HepG2 (cell line): Measurements from ENCODE around the gene LRRC45. TPM values are rescaled to one million over a fixed set of nuclear protein-coding genes. Genes with fewer than 3 reads are reported as not detected.

ENCODE experiments used
- ADNP ChIP-seq: sonication (generic); formaldehyde crosslinking; IDR thresholded peaks from 2 replicates; pipeline ENCODE4 v1.4.0; 2020; ENCODE audit warnings: missing genetic modification reagents
- AKAP8 ChIP-seq: sonication (generic); formaldehyde crosslinking; IDR thresholded peaks from 2 replicates; pipeline ENCODE4 v1.5.1; 2020; ENCODE audit warnings: mild to moderate bottlenecking, missing genetic modification reagents
- CENPT ChIP-seq: sonication (generic); formaldehyde crosslinking; IDR thresholded peaks from 2 replicates; pipeline ENCODE4 v1.8.0; 2022; ENCODE audit warnings: low read depth, mild to moderate bottlenecking, moderate library complexity, missing genetic modification reagents
- CREB1 ChIP-seq, 2 experiments: fragments of 450-650 bp in 1 of 2; IDR thresholded peaks; 2 replicates each; pipeline ENCODE4 v1.6.1; 2016 to 2017; ENCODE audit warnings: control low read depth in 1 of 2, mild to moderate bottlenecking in 1 of 2, missing compliant biosample characterization in 1 of 2, missing genetic modification characterization in 1 of 2
- HES4 ChIP-seq: sonication (generic); formaldehyde crosslinking; IDR thresholded peaks from 2 replicates; pipeline ENCODE4 v1.9.0; 2021; ENCODE audit warnings: mild to moderate bottlenecking, missing genetic modification reagents, borderline replicate concordance
- HNRNPL ChIP-seq: fragments of 200-400 bp; formaldehyde crosslinking; IDR thresholded peaks from 2 replicates; pipeline ENCODE4 v1.6.1; 2017; ENCODE audit warnings: mild to moderate bottlenecking, low read depth, low read length
- HNRNPLL ChIP-seq: fragments of 200-400 bp; formaldehyde crosslinking; IDR thresholded peaks from 2 replicates; pipeline ENCODE4 v1.6.1; 2017; ENCODE audit warnings: mild to moderate bottlenecking, low read depth, low read length; ENCODE audit not compliant: poor library complexity, severe bottlenecking
- HOXA5 ChIP-seq: sonication (generic); formaldehyde crosslinking; IDR thresholded peaks from 2 replicates; pipeline ENCODE4 v1.4.0; 2020; ENCODE audit warnings: missing genetic modification reagents
- RAD51 ChIP-seq: fragments of 450-650 bp; IDR thresholded peaks from 2 replicates; pipeline ENCODE4 v1.6.1; 2016; ENCODE audit warnings: borderline replicate concordance
- RBFOX2 ChIP-seq: fragments of 200-400 bp; formaldehyde crosslinking; IDR thresholded peaks from 2 replicates; pipeline ENCODE4 v1.6.1; 2017; ENCODE audit warnings: low read depth, mild to moderate bottlenecking, low read length
- TCF12 ChIP-seq, 2 experiments: fragments of 450-650 bp in 1 of 2; sonication (generic) in 1 of 2; formaldehyde crosslinking in 1 of 2; IDR thresholded peaks; 2 replicates each; pipeline versions ENCODE4 v1.6.1 to v1.8.0; 2017 to 2022; ENCODE audit warnings: antibody characterized with exemption in 1 of 2, mild to moderate bottlenecking in 1 of 2, missing genetic modification reagents in 1 of 2, moderate library complexity in 1 of 2
- ZBTB3 ChIP-seq: sonication (generic); formaldehyde crosslinking; IDR thresholded peaks from 2 replicates; pipeline ENCODE4 v1.4.0; 2020; ENCODE audit warnings: low read depth, mild to moderate bottlenecking, moderate library complexity, missing genetic modification reagents, borderline replicate concordance
- ZBTB7B ChIP-seq: sonication (generic); formaldehyde crosslinking; IDR thresholded peaks from 2 replicates; pipeline ENCODE4 v1.4.0; 2020; ENCODE audit warnings: missing genetic modification reagents
- ZFP36 ChIP-seq: fragments of 150-350 bp; IDR thresholded peaks from 2 replicates; pipeline ENCODE4 v1.6.1; 2018; ENCODE audit warnings: borderline replicate concordance, low read length, low read depth; ENCODE audit not compliant: partially characterized antibody
- ZNF12 ChIP-seq: sonication (generic); formaldehyde crosslinking; IDR thresholded peaks from 2 replicates; pipeline ENCODE4 v1.5.0; 2020; ENCODE audit warnings: missing genetic modification reagents
- ZNF205 ChIP-seq: IDR thresholded peaks from 2 replicates; pipeline ENCODE4 v1.6.1; 2018; ENCODE audit warnings: missing biosample characterization, missing genetic modification reagents
- ZNF337 ChIP-seq: sonication (generic); formaldehyde crosslinking; IDR thresholded peaks from 2 replicates; pipeline ENCODE4 v1.5.1; 2020; ENCODE audit warnings: missing genetic modification reagents, low read depth, mild to moderate bottlenecking, borderline replicate concordance
- ZNF546 ChIP-seq: sonication (generic); formaldehyde crosslinking; conservative IDR thresholded peaks from 2 replicates; pipeline ENCODE4 v1.8.1; 2023; ENCODE audit warnings: mild to moderate bottlenecking, missing genetic modification reagents
- ZNF552 ChIP-seq: sonication (generic); formaldehyde crosslinking; IDR thresholded peaks from 2 replicates; pipeline ENCODE4 v1.9.0; 2022; ENCODE audit warnings: missing genetic modification reagents, mild to moderate bottlenecking, borderline replicate concordance
- polyA plus RNA-seq, 8 experiments: library from polyadenylated mRNA; depleted of rRNA in 3 of 8; stranded (reverse) in 7 of 8; unstranded in 1 of 8; fragments of >200 nt; fragmentation: Illumina TruSeq in 4 of 8; extraction: Trizol in 4 of 8; gene quantifications; 2 replicates each; pipeline versions ENCODE4 v1.2.1 to v1.2.3, GENCODE V29; 2011 to 2016; ENCODE audit warnings: low read depth in 4 of 8, missing spikeins in 1 of 8, mixed read lengths in 1 of 8; ENCODE audit not compliant: insufficient read depth in 1 of 8
- total RNA-seq, 5 experiments: library from RNA; depleted of rRNA; stranded (reverse); fragments of >200 nt; fragmentation: Illumina TruSeq; extraction: Trizol; gene quantifications; 2 replicates each; pipeline ENCODE4 v1.2.3, GENCODE V29; 2016; ENCODE audit warnings: low read depth in 1 of 5
- TF ChIP-seq, protein P1 (sequence below): sonication (generic); formaldehyde crosslinking; IDR thresholded peaks from 2 replicates; pipeline ENCODE4 v1.8.0; 2022; ENCODE audit warnings: missing genetic modification reagents, mild to moderate bottlenecking, moderate library complexity, borderline replicate concordance
- TF ChIP-seq, protein P2 (sequence below): sonication (generic); formaldehyde crosslinking; IDR thresholded peaks from 2 replicates; pipeline ENCODE4 v1.5.0; 2020; ENCODE audit warnings: missing genetic modification reagents, mild to moderate bottlenecking, borderline replicate concordance
- TF ChIP-seq, protein P3 (sequence below): IDR thresholded peaks from 2 replicates; pipeline ENCODE4 v1.6.1; 2016; ENCODE audit warnings: low read depth, borderline replicate concordance
- TF ChIP-seq, protein P4 (sequence below): sonication (generic); formaldehyde crosslinking; IDR thresholded peaks from 2 replicates; pipeline ENCODE4 v1.8.1; 2023; ENCODE audit warnings: mild to moderate bottlenecking, missing genetic modification reagents

LRRC45 gene
- total and polyA plus RNA-seq, 2 of the 13 experiments (the other 11 are each of a cell fraction or from before 2014, with no cell fraction given): 11.6 to 48.1 TPM

DNA sequence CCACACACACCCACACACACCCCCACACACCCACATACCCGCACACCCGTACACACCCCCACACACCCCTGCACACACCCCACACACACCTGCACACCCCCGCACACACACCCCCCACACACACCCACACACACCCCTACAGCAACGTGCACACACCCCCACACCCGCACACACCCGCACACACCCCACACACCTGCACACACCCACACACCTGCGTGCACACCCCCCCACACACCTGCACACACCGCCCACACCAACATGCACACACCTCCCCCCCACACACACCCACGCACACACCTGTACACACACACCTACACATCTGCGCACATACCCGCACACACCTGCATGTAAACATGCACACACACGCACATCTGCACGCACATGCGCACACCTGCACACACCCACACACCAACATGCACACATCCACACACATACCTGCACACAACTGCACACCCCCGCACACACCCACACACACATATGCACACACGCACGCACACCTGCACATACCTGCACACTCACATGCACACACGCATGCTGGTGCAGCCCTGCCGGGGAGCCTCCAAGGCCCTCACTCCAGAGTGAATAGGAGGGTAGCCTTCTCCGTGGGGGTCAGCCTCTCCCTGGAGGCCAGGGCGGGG is 38.2 kb upstream of the LRRC45 start (continued):
- TF ChIP-seq, protein P1, sequence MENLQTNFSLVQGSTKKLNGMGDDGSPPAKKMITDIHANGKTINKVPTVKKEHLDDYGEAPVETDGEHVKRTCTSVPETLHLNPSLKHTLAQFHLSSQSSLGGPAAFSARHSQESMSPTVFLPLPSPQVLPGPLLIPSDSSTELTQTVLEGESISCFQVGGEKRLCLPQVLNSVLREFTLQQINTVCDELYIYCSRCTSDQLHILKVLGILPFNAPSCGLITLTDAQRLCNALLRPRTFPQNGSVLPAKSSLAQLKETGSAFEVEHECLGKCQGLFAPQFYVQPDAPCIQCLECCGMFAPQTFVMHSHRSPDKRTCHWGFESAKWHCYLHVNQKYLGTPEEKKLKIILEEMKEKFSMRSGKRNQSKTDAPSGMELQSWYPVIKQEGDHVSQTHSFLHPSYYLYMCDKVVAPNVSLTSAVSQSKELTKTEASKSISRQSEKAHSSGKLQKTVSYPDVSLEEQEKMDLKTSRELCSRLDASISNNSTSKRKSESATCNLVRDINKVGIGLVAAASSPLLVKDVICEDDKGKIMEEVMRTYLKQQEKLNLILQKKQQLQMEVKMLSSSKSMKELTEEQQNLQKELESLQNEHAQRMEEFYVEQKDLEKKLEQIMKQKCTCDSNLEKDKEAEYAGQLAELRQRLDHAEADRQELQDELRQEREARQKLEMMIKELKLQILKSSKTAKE: 0 out of 2 replicates have a peak, but pooled peaks have one; percentile 18
- TF ChIP-seq, protein P2, sequence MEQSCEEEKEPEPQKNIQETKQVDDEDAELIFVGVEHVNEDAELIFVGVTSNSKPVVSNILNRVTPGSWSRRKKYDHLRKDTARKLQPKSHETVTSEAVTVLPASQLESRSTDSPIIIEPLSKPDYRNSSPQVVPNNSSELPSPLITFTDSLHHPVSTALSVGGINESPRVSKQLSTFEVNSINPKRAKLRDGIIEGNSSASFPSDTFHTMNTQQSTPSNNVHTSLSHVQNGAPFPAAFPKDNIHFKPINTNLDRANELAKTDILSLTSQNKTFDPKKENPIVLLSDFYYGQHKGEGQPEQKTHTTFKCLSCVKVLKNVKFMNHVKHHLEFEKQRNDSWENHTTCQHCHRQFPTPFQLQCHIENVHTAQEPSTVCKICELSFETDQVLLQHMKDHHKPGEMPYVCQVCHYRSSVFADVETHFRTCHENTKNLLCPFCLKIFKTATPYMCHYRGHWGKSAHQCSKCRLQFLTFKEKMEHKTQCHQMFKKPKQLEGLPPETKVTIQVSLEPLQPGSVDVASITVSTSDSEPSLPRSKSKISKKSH (CRISPR knock-in tag): no peak
- TF ChIP-seq ZBTB7B (CRISPR knock-in tag) (no peak), ZBTB3 (CRISPR knock-in tag) (no peak), CREB1 (IDR thresholded peaks at IDR 0.05) (no peak), CREB1 (CRISPR knock-in tag; IDR thresholded peaks at IDR 0.05) (no peak), ZNF337 (CRISPR knock-in tag) (no peak), ZFP36 (no peak), ZNF205 (CRISPR knock-in tag) (no peak), CENPT (no peak), HNRNPL (peak; percentile 48; the same call in 1 of the 2 replicates), ADNP (CRISPR knock-in tag) (no peak), ZNF552 (CRISPR knock-in tag) (no peak), ZNF12 (CRISPR knock-in tag) (no peak), HES4 (CRISPR knock-in tag) (no peak), RAD51 (peak; percentile 38; the same call in 1 of the 2 replicates), RBFOX2 (peak; percentile 48; the same call in 1 of the 2 replicates), TCF12 (IDR thresholded peaks at IDR 0.05) (no peak), TCF12 (CRISPR knock-in tag; IDR thresholded peaks at IDR 0.05) (no peak), AKAP8 (CRISPR knock-in tag) (no peak), ZNF546 (CRISPR knock-in tag) (no peak), HNRNPLL (peak; percentile 86), HOXA5 (no peak)
- TF ChIP-seq, protein P3, sequence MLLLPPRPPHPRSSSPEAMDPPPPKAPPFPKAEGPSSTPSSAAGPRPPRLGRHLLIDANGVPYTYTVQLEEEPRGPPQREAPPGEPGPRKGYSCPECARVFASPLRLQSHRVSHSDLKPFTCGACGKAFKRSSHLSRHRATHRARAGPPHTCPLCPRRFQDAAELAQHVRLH (CRISPR knock-in tag): no peak
- TF ChIP-seq, protein P4, sequence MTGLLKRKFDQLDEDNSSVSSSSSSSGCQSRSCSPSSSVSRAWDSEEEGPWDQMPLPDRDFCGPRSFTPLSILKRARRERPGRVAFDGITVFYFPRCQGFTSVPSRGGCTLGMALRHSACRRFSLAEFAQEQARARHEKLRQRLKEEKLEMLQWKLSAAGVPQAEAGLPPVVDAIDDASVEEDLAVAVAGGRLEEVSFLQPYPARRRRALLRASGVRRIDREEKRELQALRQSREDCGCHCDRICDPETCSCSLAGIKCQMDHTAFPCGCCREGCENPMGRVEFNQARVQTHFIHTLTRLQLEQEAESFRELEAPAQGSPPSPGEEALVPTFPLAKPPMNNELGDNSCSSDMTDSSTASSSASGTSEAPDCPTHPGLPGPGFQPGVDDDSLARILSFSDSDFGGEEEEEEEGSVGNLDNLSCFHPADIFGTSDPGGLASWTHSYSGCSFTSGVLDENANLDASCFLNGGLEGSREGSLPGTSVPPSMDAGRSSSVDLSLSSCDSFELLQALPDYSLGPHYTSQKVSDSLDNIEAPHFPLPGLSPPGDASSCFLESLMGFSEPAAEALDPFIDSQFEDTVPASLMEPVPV (CRISPR knock-in tag): no peak
